ENCODE measurements around the gene GRXCR1.

- TF ChIP-seq CTCF (conservative IDR thresholded peaks at IDR 0.05; ENCODE audit: low read depth in 2 of 2) (no peak), EZH2 (IDR thresholded peaks at IDR 0.05; ENCODE audit: low read depth, unreplicated experiment) (no peak), POLR2AphosphoS5 (IDR thresholded peaks at IDR 0.05; ENCODE audit: low read depth) (no peak), JUNB (IDR thresholded peaks at IDR 0.05; ENCODE audit: unreplicated experiment) (no peak)
These were observed 11.3 kb upstream of the GRXCR1 start for GRCh38 chr4:42881253-42881652.
